ENCODE measurements around the gene UBE2I. TPM values are rescaled to one million over a fixed set of nuclear protein-coding genes. Genes with fewer than 3 reads are reported as not detected.
"Not testable (repeated sequence)": the region's sequence is repeated elsewhere in the genome, so short reads cannot be mapped to it uniquely, and the experiment has no call there.

UBE2I gene
- total RNA-seq, 4 donors from 2014 or later: 55.4 to 110 (median 58.5) TPM

DNA sequence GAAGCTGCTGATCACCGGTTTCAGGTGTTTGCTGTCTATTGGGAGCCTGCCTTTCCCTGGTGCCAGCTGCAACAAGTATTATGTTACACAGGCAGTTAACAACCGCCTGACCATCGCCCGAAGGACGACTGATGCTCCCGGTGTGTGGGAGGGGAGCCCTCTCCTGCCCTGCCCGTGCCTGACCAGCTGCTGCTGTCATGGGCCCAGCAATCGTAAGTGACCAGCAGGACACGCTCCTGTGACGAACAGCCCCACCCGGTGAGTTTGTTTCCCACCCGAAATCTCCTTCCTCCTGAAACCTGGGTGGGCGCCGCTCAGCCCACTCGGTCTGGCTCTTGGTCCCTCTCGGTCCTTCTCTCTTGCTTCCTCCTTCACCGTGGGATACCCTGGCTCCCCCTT, 17.9 kb upstream of the UBE2I start:
- no peaks in the 10 kb centered on the region for H3K9me3 ChIP-seq
- WGBS, 2 donors (ENCODE audit: low coverage in 1 of 2): 53 to 97% methylated on average over 5 to 17 of the region's 17 CpGs
- DNase-seq: no peak
- no peaks in the 10 kb centered on the region for H3K36me3 ChIP-seq
- intact Hi-C loops (cut with DNase I; ENCODE audit: low total_unique reads) (no loop called here), in situ Hi-C loops (cut with MboI; ENCODE audit: low pct_ligation_motif_present in 1 of 4, low pct_unique_long_range_greater_than_20kb in 1 of 4, low sequenced_read_pairs in 3 of 4) (no loop called here)
- no peak overlapping the region for H3K27ac ChIP-seq
- no peak overlapping the region for H3K4me3 ChIP-seq
- H3K4me1 ChIP-seq: peaks cover 0 to 10% (median 5%) of the 10 kb centered on the region in 4 donors
- TF ChIP-seq, protein P1, sequence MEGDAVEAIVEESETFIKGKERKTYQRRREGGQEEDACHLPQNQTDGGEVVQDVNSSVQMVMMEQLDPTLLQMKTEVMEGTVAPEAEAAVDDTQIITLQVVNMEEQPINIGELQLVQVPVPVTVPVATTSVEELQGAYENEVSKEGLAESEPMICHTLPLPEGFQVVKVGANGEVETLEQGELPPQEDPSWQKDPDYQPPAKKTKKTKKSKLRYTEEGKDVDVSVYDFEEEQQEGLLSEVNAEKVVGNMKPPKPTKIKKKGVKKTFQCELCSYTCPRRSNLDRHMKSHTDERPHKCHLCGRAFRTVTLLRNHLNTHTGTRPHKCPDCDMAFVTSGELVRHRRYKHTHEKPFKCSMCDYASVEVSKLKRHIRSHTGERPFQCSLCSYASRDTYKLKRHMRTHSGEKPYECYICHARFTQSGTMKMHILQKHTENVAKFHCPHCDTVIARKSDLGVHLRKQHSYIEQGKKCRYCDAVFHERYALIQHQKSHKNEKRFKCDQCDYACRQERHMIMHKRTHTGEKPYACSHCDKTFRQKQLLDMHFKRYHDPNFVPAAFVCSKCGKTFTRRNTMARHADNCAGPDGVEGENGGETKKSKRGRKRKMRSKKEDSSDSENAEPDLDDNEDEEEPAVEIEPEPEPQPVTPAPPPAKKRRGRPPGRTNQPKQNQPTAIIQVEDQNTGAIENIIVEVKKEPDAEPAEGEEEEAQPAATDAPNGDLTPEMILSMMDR (IDR thresholded peaks at IDR 0.05): no peak
- TF ChIP-seq POLR2AphosphoS5 (IDR thresholded peaks at IDR 0.05) (no peak), POLR2A (IDR thresholded peaks at IDR 0.05) (no peak), EP300 (IDR thresholded peaks at IDR 0.05; ENCODE audit: low read depth) (no peak)
- H3K27me3 ChIP-seq: peaks cover 72% of the 10 kb centered on the region

DNA sequence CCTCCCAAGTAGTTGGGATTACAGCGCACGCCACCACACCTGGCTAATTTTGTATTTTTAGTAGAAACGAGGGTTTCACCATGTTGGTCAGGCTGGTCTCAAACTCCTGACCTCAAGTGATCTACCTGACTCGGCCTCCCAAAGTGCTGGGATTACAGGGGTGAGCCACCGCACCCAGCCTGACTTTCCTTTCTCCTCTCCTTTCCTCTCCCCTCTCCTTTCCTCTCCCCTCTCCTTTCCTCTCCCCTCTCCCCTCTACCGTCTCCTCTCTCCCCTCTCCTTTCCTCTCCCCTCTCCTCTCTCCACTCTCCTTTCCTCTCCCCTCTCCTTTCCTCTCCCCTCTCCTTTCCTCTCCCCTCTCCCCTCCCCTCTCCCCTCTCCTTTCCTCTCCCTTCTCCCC, 17.2 kb upstream of the UBE2I start:
- WGBS, 2 donors (ENCODE audit: low coverage in 1 of 2): 69 to 74% methylated on average over 3 to 6 of the region's 6 CpGs
- peaks cover 67% of the 10 kb centered on the region for H3K27me3 ChIP-seq
- in situ Hi-C loops (cut with MboI; ENCODE audit: low pct_ligation_motif_present in 1 of 4, low pct_unique_long_range_greater_than_20kb in 1 of 4, low sequenced_read_pairs in 3 of 4); H3K4me3 ChIP-seq; intact Hi-C loops (cut with DNase I; ENCODE audit: low total_unique reads); H3K36me3 ChIP-seq; H3K27ac ChIP-seq; H3K9me3 ChIP-seq; DNase-seq: not testable (repeated sequence)
- peaks cover 0 to 15% (median 5%) of the 10 kb centered on the region in 4 donors for H3K4me1 ChIP-seq

DNA sequence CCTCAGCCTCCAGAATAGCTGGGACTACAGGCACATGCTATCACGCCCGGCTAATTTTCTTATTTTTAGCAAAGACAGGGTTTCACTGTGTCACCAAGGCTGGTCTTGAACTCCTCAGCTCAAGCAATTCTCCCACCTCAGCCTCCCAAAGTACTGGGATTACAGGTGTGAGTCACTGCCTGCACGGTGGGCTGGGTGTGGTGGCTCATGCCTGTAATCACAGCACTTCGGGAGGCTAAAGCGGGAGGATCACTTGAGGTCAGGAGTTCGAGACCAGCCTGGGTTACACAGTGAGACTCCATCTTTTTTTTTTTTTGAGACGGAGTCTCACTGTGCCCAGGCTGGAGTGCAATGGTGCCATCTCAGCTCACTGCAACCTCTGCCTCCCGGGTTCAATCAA, 16.6 kb upstream of the UBE2I start:
- Histone ChIP-seq H3K27me3 (peaks cover 61% of the 10 kb centered on the region), H3K4me1 (peaks cover 0 to 19% (median 5%) of the 10 kb centered on the region in 4 donors)
- WGBS, 2 donors (ENCODE audit: low coverage in 1 of 2): 70 to 100% methylated on average over 1 to 8 of the region's 8 CpGs
- in situ Hi-C loops (cut with MboI; ENCODE audit: low pct_ligation_motif_present in 1 of 4, low pct_unique_long_range_greater_than_20kb in 1 of 4, low sequenced_read_pairs in 3 of 4); H3K9me3 ChIP-seq; H3K36me3 ChIP-seq; H3K4me3 ChIP-seq; intact Hi-C loops (cut with DNase I; ENCODE audit: low total_unique reads); H3K27ac ChIP-seq; DNase-seq: not testable (repeated sequence)

DNA sequence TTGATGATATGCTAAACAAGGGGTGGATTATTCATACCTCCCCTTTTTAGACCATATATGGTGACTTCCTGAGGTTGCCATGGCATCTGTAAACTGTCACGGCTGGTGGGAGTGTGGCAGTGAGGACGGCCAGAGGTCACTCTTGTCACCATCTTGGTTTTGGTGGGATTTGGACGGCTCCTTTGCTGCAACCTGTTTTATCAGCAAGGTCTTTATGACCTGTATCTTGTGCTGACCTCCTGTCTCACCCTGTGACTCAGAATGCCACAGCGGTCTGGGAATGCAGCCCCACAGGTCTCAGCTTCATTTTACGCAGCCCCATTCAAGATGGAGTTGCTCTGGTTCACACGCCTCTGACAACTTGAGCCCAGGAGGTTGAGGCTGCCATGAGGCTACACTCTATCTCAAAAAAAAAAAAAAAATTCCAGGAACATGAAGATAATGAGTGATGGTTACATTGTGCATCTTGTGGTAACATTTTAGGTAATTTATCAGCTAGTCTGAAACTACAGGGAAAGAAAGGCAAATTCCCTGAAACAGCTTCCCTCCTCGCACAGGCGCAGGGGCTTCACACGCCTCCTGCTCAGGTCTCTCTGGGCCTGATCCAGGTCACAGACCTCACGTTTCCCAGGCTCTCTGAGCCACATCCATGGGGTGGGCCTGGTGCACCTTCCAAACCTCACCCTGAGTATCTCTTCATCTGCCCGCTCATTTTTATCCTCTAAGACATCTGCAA, 15.3 kb upstream of the UBE2I start:
- intact Hi-C loops (cut with DNase I; ENCODE audit: low total_unique reads) (no loop called here), in situ Hi-C loops (cut with MboI; ENCODE audit: low pct_ligation_motif_present in 1 of 4, low pct_unique_long_range_greater_than_20kb in 1 of 4, low sequenced_read_pairs in 3 of 4) (no loop called here)
- TF ChIP-seq POLR2AphosphoS5 (IDR thresholded peaks at IDR 0.05): no peak
- no peak for TF ChIP-seq EP300 (IDR thresholded peaks at IDR 0.05; ENCODE audit: low read depth)
- TF ChIP-seq, protein P1 (IDR thresholded peaks at IDR 0.05): no peak
- no peak for TF ChIP-seq POLR2A (IDR thresholded peaks at IDR 0.05)
- Histone ChIP-seq H3K9me3 (no peaks in the 10 kb centered on the region), H3K4me3 (no peak overlapping the region), H3K4me1 (peaks cover 0 to 19% (median 5%) of the 10 kb centered on the region in 4 donors), H3K36me3 (no peaks in the 10 kb centered on the region), H3K27me3 (peaks cover 55% of the 10 kb centered on the region), H3K27ac (no peak overlapping the region)
- 78 to 79% methylated on average over 7 to 11 of the region's 11 CpGs for WGBS, 2 donors (ENCODE audit: low coverage in 1 of 2)
- DNase-seq: no peak

DNA sequence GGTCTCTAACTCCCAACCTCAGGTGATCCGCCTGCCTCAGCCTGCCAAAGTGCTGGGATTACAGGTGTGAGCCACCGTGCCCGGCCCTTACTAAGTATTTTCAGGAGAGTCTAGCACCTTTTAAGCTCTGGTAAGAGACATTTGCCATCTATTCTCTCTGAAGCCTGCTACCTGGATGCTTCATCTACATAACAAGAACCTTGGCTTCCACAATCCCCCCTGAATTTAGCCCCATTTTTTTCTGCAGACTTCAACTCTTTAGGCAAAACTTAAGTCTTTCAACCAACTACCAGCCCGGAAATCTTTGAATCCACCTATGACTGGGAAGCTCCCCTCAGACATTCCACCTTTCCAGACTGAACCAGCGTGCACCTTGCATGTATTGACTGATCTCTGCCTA, 14.0 kb upstream of the UBE2I start:
- Histone ChIP-seq H3K4me1 (peaks cover under 1 to 16% (median 6%) of the 10 kb centered on the region in 4 donors), H3K36me3 (no peaks in the 10 kb centered on the region), H3K27me3 (peaks cover 55% of the 10 kb centered on the region), H3K9me3 (no peaks in the 10 kb centered on the region), H3K27ac (no peak overlapping the region), H3K4me3 (no peak overlapping the region)
- DNase-seq: no peak
- 67 to 88% methylated on average over 2 to 5 of the region's 5 CpGs for WGBS, 2 donors (ENCODE audit: low coverage in 1 of 2)
- TF ChIP-seq POLR2A (IDR thresholded peaks at IDR 0.05) (no peak), EP300 (IDR thresholded peaks at IDR 0.05; ENCODE audit: low read depth) (no peak), POLR2AphosphoS5 (IDR thresholded peaks at IDR 0.05) (no peak)
- TF ChIP-seq, protein P1 (IDR thresholded peaks at IDR 0.05): no peak
- intact Hi-C loops (cut with DNase I; ENCODE audit: low total_unique reads): no loop called here
- in situ Hi-C loops (cut with MboI; ENCODE audit: low pct_ligation_motif_present in 1 of 4, low pct_unique_long_range_greater_than_20kb in 1 of 4, low sequenced_read_pairs in 3 of 4): no loop called here

DNA sequence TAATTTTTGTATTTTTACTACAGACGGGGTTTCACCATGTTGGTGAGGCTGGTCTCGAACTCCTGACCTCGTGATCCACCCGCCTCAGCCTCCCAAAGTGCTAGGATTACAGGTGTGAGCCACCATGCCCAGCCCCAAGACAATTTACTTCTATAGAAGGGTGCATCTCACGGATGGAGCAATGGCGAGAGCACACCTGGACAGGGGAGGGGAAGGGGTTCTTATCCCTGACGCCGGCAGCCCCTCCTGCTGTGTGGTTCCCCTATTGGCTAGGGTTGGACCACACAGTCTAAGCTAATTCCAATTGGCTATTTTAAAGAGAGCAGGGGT, 12.8 kb upstream of the UBE2I start:
- DNase-seq; H3K9me3 ChIP-seq; H3K27ac ChIP-seq; H3K36me3 ChIP-seq; intact Hi-C loops (cut with DNase I; ENCODE audit: low total_unique reads); H3K4me3 ChIP-seq; in situ Hi-C loops (cut with MboI; ENCODE audit: low pct_ligation_motif_present in 1 of 4, low pct_unique_long_range_greater_than_20kb in 1 of 4, low sequenced_read_pairs in 3 of 4): not testable (repeated sequence)
- Histone ChIP-seq H3K27me3 (peaks cover 54% of the 10 kb centered on the region), H3K4me1 (peaks cover 3 to 16% (median 12%) of the 10 kb centered on the region in 4 donors)
- WGBS, 2 donors (ENCODE audit: low coverage in 1 of 2): 64% methylated on average over 8 of the region's 8 CpGs; no CpG with 5 or more reads in 1 of the 2 donors

All from transverse colon (tissue), 4 donors.